HCT116 (cell line): ENCODE data around the gene DMD. TPM values are rescaled to one million over a fixed set of nuclear protein-coding genes. Genes with fewer than 3 reads are reported as not detected.

Experiments
- ATAC-seq: fragments of 200-7000 bp; cut with Tn5 transposase; 2 replicates; pipeline ENCODE4 v1.9.1; 2020; ENCODE audit warnings: mild to moderate bottlenecking, moderate library complexity
- BruUV-seq: library from RNA; stranded (reverse); fragments of 400-500 nt; replicated peaks from 2 replicates; lab custom pipeline; 2021; lab: Mats Ljungman, UMichigan
- CTCF ChIA-PET: fragments of 300-600 bp; sonication (Branson Sonifier 250); formaldehyde crosslinking; loops from one replicate; lab custom pipeline; 2021; ENCODE audit warnings: antibody characterized with exemption; lab: Charles Lee
- POLR2A ChIA-PET: fragments of 300-600, 350-600 bp; sonication (Branson Sonifier 250); formaldehyde crosslinking; loops from one replicate; lab custom pipeline; 2021; ENCODE audit warnings: antibody characterized with exemption; lab: Charles Lee
- RAD21 ChIA-PET, 2 experiments: fragments of 300-600 bp; sonication (Branson Sonifier 250); formaldehyde crosslinking; loops; one replicate each; lab custom pipeline; 2023; ENCODE audit warnings: low total read pairs in 2 of 2; ENCODE audit not compliant: uncharacterized antibody in 2 of 2, unreplicated experiment in 2 of 2, low non-redundant PET in 1 of 2; lab: Charles Lee
- DNase-seq: peaks from one replicate; pipeline ENCODE4 v3.0.0-alpha.2; 2010; ENCODE audit warnings: low read depth, low spot score
- H2AFZ ChIP-seq: fragments of 200-600 bp; shearing (Covaris generic), sonication (generic); 2 replicates; pipeline ENCODE4 v1.6.1; 2017; ENCODE audit warnings: low read depth, mixed run types, mixed read lengths, antibody characterized with exemption, low read length; ENCODE audit not compliant: poor library complexity, severe bottlenecking
- H3K27ac ChIP-seq: 2 replicates; pipeline ENCODE4 v1.5.1; 2012; ENCODE audit warnings: low read depth, low read length
- H3K27me3 ChIP-seq: fragments of 200-600 bp; sonication (generic); 2 replicates; pipeline ENCODE4 v1.6.1; 2016; ENCODE audit warnings: mixed run types, low read length, mixed read lengths; ENCODE audit not compliant: insufficient read depth
- H3K36me3 ChIP-seq, 2 experiments: fragments of 200-500 bp in 1 of 2; fragments of 200-600 bp in 1 of 2; sonication (Bioruptor generic) in 1 of 2; sonication (generic) in 1 of 2; 2 replicates each; pipeline versions ENCODE4 v1.5.1 to v1.6.1; 2014 to 2016; ENCODE audit warnings: low read length in 2 of 2, inconsistent platforms in 1 of 2, mixed read lengths in 1 of 2, mixed run types in 1 of 2; ENCODE audit not compliant: insufficient read depth in 2 of 2, control insufficient read depth in 1 of 2
- H3K4me1 ChIP-seq, 2 experiments: fragments of 200-600 bp in 1 of 2; sonication (generic) in 1 of 2; 2 replicates each; pipeline versions ENCODE4 v1.5.1 to v1.6.1; 2012 to 2017; ENCODE audit warnings: low read length in 2 of 2, inconsistent platforms in 1 of 2, mild to moderate bottlenecking in 1 of 2, mixed read lengths in 1 of 2, mixed run types in 1 of 2, moderate library complexity in 1 of 2; ENCODE audit not compliant: insufficient read depth in 2 of 2, control insufficient read depth in 1 of 2
- H3K4me2 ChIP-seq: fragments of 200-600 bp; sonication (generic); 2 replicates; pipeline ENCODE4 v1.6.1; 2017; ENCODE audit warnings: mixed run types, low read length, mixed read lengths
- H3K4me3 ChIP-seq, 2 experiments: fragments of 200-600 bp in 1 of 2; sonication (generic) in 1 of 2; replicated peaks in 1 of 2; 2 replicates each; pipeline ENCODE4 v1.5.1; 2011 to 2016; ENCODE audit warnings: low read length in 2 of 2, control low read depth in 1 of 2, low read depth in 1 of 2, mild to moderate bottlenecking in 1 of 2, mixed read lengths in 1 of 2, mixed run types in 1 of 2
- H3K79me2 ChIP-seq: fragments of 200-600 bp; sonication (generic); 2 replicates; pipeline ENCODE4 v1.6.1; 2017; ENCODE audit warnings: mild to moderate bottlenecking, mixed run types, low read length, moderate library complexity, mixed read lengths; ENCODE audit not compliant: insufficient read depth
- H3K9ac ChIP-seq: fragments of 200-600 bp; sonication (generic); 2 replicates; pipeline ENCODE4 v1.6.1; 2016; ENCODE audit warnings: low read length, mixed read lengths
- H3K9me2 ChIP-seq: fragments of 200-600 bp; sonication (generic), shearing (Covaris generic); 2 replicates; pipeline ENCODE4 v1.6.1; 2017; ENCODE audit warnings: mixed run types, mild to moderate bottlenecking, moderate library complexity; ENCODE audit not compliant: insufficient read depth
- H3K9me3 ChIP-seq, 2 experiments: fragments of 200-500 bp in 1 of 2; fragments of 200-600 bp in 1 of 2; sonication (Bioruptor generic) in 1 of 2; sonication (generic) in 1 of 2; 2 replicates each; pipeline ENCODE4 v1.6.1; 2014 to 2017; ENCODE audit warnings: low read length in 2 of 2, mixed read lengths in 2 of 2, inconsistent platforms in 1 of 2, low read depth in 1 of 2, mild to moderate bottlenecking in 1 of 2, mixed run types in 1 of 2, moderate library complexity in 1 of 2; ENCODE audit not compliant: control insufficient read depth in 1 of 2, insufficient read depth in 1 of 2
- H4K20me1 ChIP-seq: fragments of 200-600 bp; sonication (generic), shearing (Covaris generic); 2 replicates; pipeline ENCODE4 v1.6.1; 2017; ENCODE audit warnings: mixed run types, mild to moderate bottlenecking, moderate library complexity; ENCODE audit not compliant: insufficient read depth
- CBX3 ChIP-seq: IDR thresholded peaks from 2 replicates; pipeline ENCODE4 v1.6.1; 2012; ENCODE audit warnings: low read depth
- CEBPB ChIP-seq: IDR thresholded peaks from 2 replicates; pipeline ENCODE4 v1.6.1; 2012; ENCODE audit warnings: low read depth
- EGR1 ChIP-seq: IDR thresholded peaks from 2 replicates; pipeline ENCODE4 v1.6.1; 2012; ENCODE audit warnings: low read depth
- ELF1 ChIP-seq: IDR thresholded peaks from 2 replicates; pipeline ENCODE4 v1.6.1; 2012; ENCODE audit warnings: low read depth, borderline replicate concordance
- EZH2 ChIP-seq: fragments of 200-600 bp; sonication (generic); IDR thresholded peaks from 2 replicates; pipeline ENCODE4 v1.6.1; 2017; ENCODE audit warnings: antibody characterized with exemption, mixed run types
- EZH2phosphoT487 ChIP-seq: fragments of 200-600 bp; IDR thresholded peaks from 2 replicates; pipeline ENCODE4 v1.6.1; 2018; ENCODE audit warnings: antibody characterized with exemption, borderline replicate concordance
- FOSL1 ChIP-seq: IDR thresholded peaks from 2 replicates; pipeline ENCODE4 v1.6.1; 2012; ENCODE audit warnings: low read depth
- JUND ChIP-seq: IDR thresholded peaks from 2 replicates; pipeline ENCODE4 v1.6.1; 2012
- POLR2A ChIP-seq: IDR thresholded peaks from 2 replicates; pipeline ENCODE4 v1.7.0; 2011; ENCODE audit warnings: borderline replicate concordance; ENCODE audit not compliant: insufficient read depth, insufficient read length; ENCODE audit errors: extremely low read depth
- POLR2AphosphoS5 ChIP-seq: IDR thresholded peaks from 2 replicates; pipeline ENCODE4 v1.6.1; 2011; ENCODE audit warnings: mild to moderate bottlenecking, low read depth, low read length, moderate library complexity
- RAD21 ChIP-seq: IDR thresholded peaks from 2 replicates; pipeline ENCODE4 v1.6.1; 2012; ENCODE audit warnings: low read depth, mild to moderate bottlenecking
- SIN3A ChIP-seq: IDR thresholded peaks from 2 replicates; pipeline ENCODE4 v1.6.1; 2012; ENCODE audit warnings: low read depth
- SRF ChIP-seq: IDR thresholded peaks from 2 replicates; pipeline ENCODE4 v1.6.1; 2012; ENCODE audit warnings: low read depth
- TCF7L2 ChIP-seq: IDR thresholded peaks from 2 replicates; pipeline ENCODE4 v1.7.0; 2011; ENCODE audit warnings: borderline replicate concordance, inconsistent platforms; ENCODE audit not compliant: insufficient read depth, insufficient read length; ENCODE audit errors: extremely low read depth
- YY1 ChIP-seq: IDR thresholded peaks from 2 replicates; pipeline ENCODE4 v1.6.1; 2011; ENCODE audit warnings: low read length, low read depth, moderate library complexity, mild to moderate bottlenecking; ENCODE audit not compliant: insufficient replicate concordance; ENCODE audit errors: extremely low read depth
- ZNF274 ChIP-seq: fragments of 200-500 bp; sonication (Bioruptor generic); IDR thresholded peaks from 2 replicates; pipeline ENCODE4 v1.6.1; 2014; ENCODE audit warnings: mild to moderate bottlenecking, low read depth, low read length, inconsistent platforms
- intact Hi-C: fragments of 100-400 bp; cut with micrococcal nuclease; formaldehyde crosslinking; loops from 2 replicates; pipeline ENCODE4 v1.10.0; 2022
- total RNA-seq: library from RNA; stranded (reverse); gene quantifications from one replicate; pipeline ENCODE4 v1.2.1, GENCODE V29; 2021; ENCODE audit not compliant: unreplicated experiment
- TF ChIP-seq, protein P1 (sequence below): IDR thresholded peaks from 2 replicates; pipeline ENCODE4 v1.6.1; 2012; ENCODE audit warnings: low read depth
- TF ChIP-seq, protein P2 (sequence below): IDR thresholded peaks from 2 replicates; pipeline ENCODE4 v1.6.1; 2011; ENCODE audit warnings: mild to moderate bottlenecking, low read length, moderate library complexity; ENCODE audit not compliant: insufficient replicate concordance; ENCODE audit errors: extremely low read depth
- TF ChIP-seq, protein P3 (sequence below), 3 experiments: fragments of 200-600 bp in 1 of 3; sonication (generic) in 1 of 3; IDR thresholded peaks in 2 of 3; conservative IDR thresholded peaks in 1 of 3; 2 replicates each; pipeline ENCODE4 v1.5.1; 2012 to 2017; ENCODE audit warnings: low read depth in 2 of 3, low read length in 2 of 3, antibody characterized with exemption in 1 of 3, borderline replicate concordance in 1 of 3, control low read depth in 1 of 3, mild to moderate bottlenecking in 1 of 3, mixed read lengths in 1 of 3, mixed run types in 1 of 3, moderate library complexity in 1 of 3; ENCODE audit not compliant: insufficient read depth in 1 of 3
- TF ChIP-seq, protein P4 (sequence below): IDR thresholded peaks from 2 replicates; pipeline ENCODE4 v1.6.1; 2012

Gene DMD
- total RNA-seq, 1 experiment from 2014 or later: 0.05 TPM

DNA sequence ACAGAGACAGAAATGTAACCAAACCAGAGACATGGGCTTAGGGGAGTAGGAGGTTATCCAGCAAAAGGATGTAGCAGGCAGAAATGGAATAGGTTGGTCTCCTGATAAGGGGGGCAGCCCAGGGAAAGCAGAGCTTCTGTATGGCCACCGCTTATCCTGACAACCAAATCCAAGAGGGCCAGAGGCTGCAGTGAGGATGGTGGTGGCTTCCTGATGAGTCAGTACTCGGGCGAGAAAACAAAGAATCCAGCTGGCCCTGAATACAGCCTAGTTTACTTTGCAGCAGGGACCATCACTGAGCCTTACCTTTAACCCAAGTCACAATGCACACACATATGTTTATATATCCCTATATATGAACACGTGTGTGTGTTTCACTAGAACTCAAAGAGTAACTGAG is 2009.8 kb downstream of the DMD start:
- Histone ChIP-seq H3K4me3 (no peak overlapping the region), H3K36me3 (no peaks in the 10 kb centered on the region), H3K79me2 (no peaks in the 10 kb centered on the region), H3K27me3 (no peaks in the 10 kb centered on the region), H4K20me1 (no peaks in the 10 kb centered on the region), H3K4me2 (no peak overlapping the region), H3K4me1 (no peaks in the 10 kb centered on the region), H3K9me3 (no peaks in the 10 kb centered on the region), H2AFZ (no peak overlapping the region), H3K9me2 (no peaks in the 10 kb centered on the region), H3K27ac (no peak overlapping the region), H3K9ac (no peak overlapping the region)
- TF ChIP-seq YY1 (no peak), POLR2A (no peak), CBX3 (no peak), RAD21 (no peak), FOSL1 (no peak), POLR2AphosphoS5 (no peak), ELF1 (no peak), SRF (no peak), ZNF274 (no peak), JUND (no peak), EZH2phosphoT487 (no peak), EZH2 (no peak), SIN3A (no peak), EGR1 (no peak), TCF7L2 (no peak), CEBPB (no peak)
- TF ChIP-seq, protein P1, sequence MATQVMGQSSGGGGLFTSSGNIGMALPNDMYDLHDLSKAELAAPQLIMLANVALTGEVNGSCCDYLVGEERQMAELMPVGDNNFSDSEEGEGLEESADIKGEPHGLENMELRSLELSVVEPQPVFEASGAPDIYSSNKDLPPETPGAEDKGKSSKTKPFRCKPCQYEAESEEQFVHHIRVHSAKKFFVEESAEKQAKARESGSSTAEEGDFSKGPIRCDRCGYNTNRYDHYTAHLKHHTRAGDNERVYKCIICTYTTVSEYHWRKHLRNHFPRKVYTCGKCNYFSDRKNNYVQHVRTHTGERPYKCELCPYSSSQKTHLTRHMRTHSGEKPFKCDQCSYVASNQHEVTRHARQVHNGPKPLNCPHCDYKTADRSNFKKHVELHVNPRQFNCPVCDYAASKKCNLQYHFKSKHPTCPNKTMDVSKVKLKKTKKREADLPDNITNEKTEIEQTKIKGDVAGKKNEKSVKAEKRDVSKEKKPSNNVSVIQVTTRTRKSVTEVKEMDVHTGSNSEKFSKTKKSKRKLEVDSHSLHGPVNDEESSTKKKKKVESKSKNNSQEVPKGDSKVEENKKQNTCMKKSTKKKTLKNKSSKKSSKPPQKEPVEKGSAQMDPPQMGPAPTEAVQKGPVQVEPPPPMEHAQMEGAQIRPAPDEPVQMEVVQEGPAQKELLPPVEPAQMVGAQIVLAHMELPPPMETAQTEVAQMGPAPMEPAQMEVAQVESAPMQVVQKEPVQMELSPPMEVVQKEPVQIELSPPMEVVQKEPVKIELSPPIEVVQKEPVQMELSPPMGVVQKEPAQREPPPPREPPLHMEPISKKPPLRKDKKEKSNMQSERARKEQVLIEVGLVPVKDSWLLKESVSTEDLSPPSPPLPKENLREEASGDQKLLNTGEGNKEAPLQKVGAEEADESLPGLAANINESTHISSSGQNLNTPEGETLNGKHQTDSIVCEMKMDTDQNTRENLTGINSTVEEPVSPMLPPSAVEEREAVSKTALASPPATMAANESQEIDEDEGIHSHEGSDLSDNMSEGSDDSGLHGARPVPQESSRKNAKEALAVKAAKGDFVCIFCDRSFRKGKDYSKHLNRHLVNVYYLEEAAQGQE: no peak
- TF ChIP-seq, protein P2, sequence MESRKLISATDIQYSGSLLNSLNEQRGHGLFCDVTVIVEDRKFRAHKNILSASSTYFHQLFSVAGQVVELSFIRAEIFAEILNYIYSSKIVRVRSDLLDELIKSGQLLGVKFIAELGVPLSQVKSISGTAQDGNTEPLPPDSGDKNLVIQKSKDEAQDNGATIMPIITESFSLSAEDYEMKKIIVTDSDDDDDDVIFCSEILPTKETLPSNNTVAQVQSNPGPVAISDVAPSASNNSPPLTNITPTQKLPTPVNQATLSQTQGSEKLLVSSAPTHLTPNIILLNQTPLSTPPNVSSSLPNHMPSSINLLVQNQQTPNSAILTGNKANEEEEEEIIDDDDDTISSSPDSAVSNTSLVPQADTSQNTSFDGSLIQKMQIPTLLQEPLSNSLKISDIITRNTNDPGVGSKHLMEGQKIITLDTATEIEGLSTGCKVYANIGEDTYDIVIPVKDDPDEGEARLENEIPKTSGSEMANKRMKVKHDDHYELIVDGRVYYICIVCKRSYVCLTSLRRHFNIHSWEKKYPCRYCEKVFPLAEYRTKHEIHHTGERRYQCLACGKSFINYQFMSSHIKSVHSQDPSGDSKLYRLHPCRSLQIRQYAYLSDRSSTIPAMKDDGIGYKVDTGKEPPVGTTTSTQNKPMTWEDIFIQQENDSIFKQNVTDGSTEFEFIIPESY: no peak
- TF ChIP-seq, protein P3, sequence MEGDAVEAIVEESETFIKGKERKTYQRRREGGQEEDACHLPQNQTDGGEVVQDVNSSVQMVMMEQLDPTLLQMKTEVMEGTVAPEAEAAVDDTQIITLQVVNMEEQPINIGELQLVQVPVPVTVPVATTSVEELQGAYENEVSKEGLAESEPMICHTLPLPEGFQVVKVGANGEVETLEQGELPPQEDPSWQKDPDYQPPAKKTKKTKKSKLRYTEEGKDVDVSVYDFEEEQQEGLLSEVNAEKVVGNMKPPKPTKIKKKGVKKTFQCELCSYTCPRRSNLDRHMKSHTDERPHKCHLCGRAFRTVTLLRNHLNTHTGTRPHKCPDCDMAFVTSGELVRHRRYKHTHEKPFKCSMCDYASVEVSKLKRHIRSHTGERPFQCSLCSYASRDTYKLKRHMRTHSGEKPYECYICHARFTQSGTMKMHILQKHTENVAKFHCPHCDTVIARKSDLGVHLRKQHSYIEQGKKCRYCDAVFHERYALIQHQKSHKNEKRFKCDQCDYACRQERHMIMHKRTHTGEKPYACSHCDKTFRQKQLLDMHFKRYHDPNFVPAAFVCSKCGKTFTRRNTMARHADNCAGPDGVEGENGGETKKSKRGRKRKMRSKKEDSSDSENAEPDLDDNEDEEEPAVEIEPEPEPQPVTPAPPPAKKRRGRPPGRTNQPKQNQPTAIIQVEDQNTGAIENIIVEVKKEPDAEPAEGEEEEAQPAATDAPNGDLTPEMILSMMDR (IDR thresholded peaks at IDR 0.05 in 2 of 3, conservative IDR thresholded peaks at IDR 0.05 in 1 of 3; ENCODE audit: borderline replicate concordance in 1 of 3, insufficient read depth in 1 of 3, low read depth in 2 of 3, low read length in 2 of 3): no peak
- TF ChIP-seq, protein P4, sequence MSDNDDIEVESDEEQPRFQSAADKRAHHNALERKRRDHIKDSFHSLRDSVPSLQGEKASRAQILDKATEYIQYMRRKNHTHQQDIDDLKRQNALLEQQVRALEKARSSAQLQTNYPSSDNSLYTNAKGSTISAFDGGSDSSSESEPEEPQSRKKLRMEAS: no peak
- BruUV-seq: no TSS peak
- intact Hi-C loops: no loop called here
- ATAC-seq (no peak), DNase-seq (no peak)
- ChIA-PET CTCF (no interaction called here), RAD21 (no interaction called here), POLR2A (no interaction called here)
